ENCODE data around the gene SNX18. TPM values are rescaled to one million over a fixed set of nuclear protein-coding genes. Genes with fewer than 3 reads are reported as not detected.

SNX18 gene
- 18.1 and 18.5 TPM in 2 replicates for total RNA-seq

GRCh38 chr5:54517512-54518145, at the start of gene SNX18:
TSS of gene SNX18 (plus strand) at chr5:54517759. CDS start at chr5:54517953, 194 bp downstream.
- intact Hi-C loops (cut with micrococcal nuclease): loop anchor here (1.0 to 2.0 kb wide), 8 partner anchors 93 to 642 kb away; partner anchors contain the start of gene ARL15

GRCh38 chr5:54469622-54470021, 47.9 kb upstream of the SNX18 start:
- intact Hi-C loops (cut with micrococcal nuclease): no loop called here

- intact Hi-C loops (cut with micrococcal nuclease): no loop called here
These were observed 47.4 kb upstream of the SNX18 start for GRCh38 chr5:54470128-54470527.

GRCh38 chr5:54470677-54471076, 46.9 kb upstream of the SNX18 start:
- intact Hi-C loops (cut with micrococcal nuclease): no loop called here

GRCh38 chr5:54471398-54471797, 46.2 kb upstream of the SNX18 start:
- intact Hi-C loops (cut with micrococcal nuclease): no loop called here

GRCh38 chr5:54476682-54477081, 40.9 kb upstream of the SNX18 start:
- intact Hi-C loops (cut with micrococcal nuclease): no loop called here

GRCh38 chr5:54477941-54478478, 39.5 kb upstream of the SNX18 start:
- intact Hi-C loops (cut with micrococcal nuclease): no loop called here

- intact Hi-C loops (cut with micrococcal nuclease): no loop called here
These were observed 37.3 kb upstream of the SNX18 start for GRCh38 chr5:54480296-54480695.

GRCh38 chr5:54484219-54484894, 33.2 kb upstream of the SNX18 start:
- intact Hi-C loops (cut with micrococcal nuclease): no loop called here

GRCh38 chr5:54485659-54486058, 31.9 kb upstream of the SNX18 start:
- intact Hi-C loops (cut with micrococcal nuclease): loop anchor here (5.0 kb wide), 1 partner anchor 243 kb away; no protein-coding TSS in a partner anchor

- intact Hi-C loops (cut with micrococcal nuclease): loop anchor here (5.0 kb wide), 1 partner anchor 247 kb away; no protein-coding TSS in a partner anchor
These were observed 27.9 kb upstream of the SNX18 start for GRCh38 chr5:54489648-54489979.

- intact Hi-C loops (cut with micrococcal nuclease): no loop called here
These were observed 26.2 kb upstream of the SNX18 start for GRCh38 chr5:54491326-54491725.

- intact Hi-C loops (cut with micrococcal nuclease): no loop called here
These were observed 25.4 kb upstream of the SNX18 start for GRCh38 chr5:54492178-54492577.

GRCh38 chr5:54495027-54495426, 22.5 kb upstream of the SNX18 start:
- intact Hi-C loops (cut with micrococcal nuclease): no loop called here

- intact Hi-C loops (cut with micrococcal nuclease): no loop called here
These were observed 3.3 kb upstream of the SNX18 start for GRCh38 chr5:54514291-54514690.

GRCh38 chr5:54514841-54515432, 2.6 kb upstream of the SNX18 start:
- intact Hi-C loops (cut with micrococcal nuclease): no loop called here

- intact Hi-C loops (cut with micrococcal nuclease): loop anchor here (2.0 kb wide), 2 partner anchors 95 to 131 kb away; no protein-coding TSS in a partner anchor
These were observed 1.9 kb upstream of the SNX18 start for GRCh38 chr5:54515634-54516033.

GRCh38 chr5:54516051-54516655, 1.4 kb upstream of the SNX18 start:
- intact Hi-C loops (cut with micrococcal nuclease): loop anchor here (2.0 kb wide), 2 partner anchors 95 to 131 kb away; no protein-coding TSS in a partner anchor

GRCh38 chr5:54517174-54517511, 416 bp upstream of the SNX18 start:
- intact Hi-C loops (cut with micrococcal nuclease): loop anchor here (1.0 to 2.0 kb wide), 6 partner anchors 94 to 642 kb away; no protein-coding TSS in a partner anchor

GRCh38 chr5:54518146-54518817, 723 bp downstream of the SNX18 start:
- intact Hi-C loops (cut with micrococcal nuclease): loop anchor here (1.0 to 2.0 kb wide), 2 partner anchors 208 to 227 kb away; partner anchors contain the start of gene ARL15
